HCT116 (cell line): Measurements from ENCODE around the gene UBAC2. TPM values are rescaled to one million over a fixed set of nuclear protein-coding genes. Genes with fewer than 3 reads are reported as not detected.

Source experiments
- ATAC-seq: fragments of 200-7000 bp; cut with Tn5 transposase; 2 replicates; pipeline ENCODE4 v1.9.1; 2020; ENCODE audit warnings: mild to moderate bottlenecking, moderate library complexity
- BruUV-seq: library from RNA; stranded (reverse); fragments of 400-500 nt; replicated peaks from 2 replicates; lab custom pipeline; 2021; lab: Mats Ljungman, UMichigan
- CTCF ChIA-PET: fragments of 300-600 bp; sonication (Branson Sonifier 250); formaldehyde crosslinking; loops from one replicate; lab custom pipeline; 2021; ENCODE audit warnings: antibody characterized with exemption; lab: Charles Lee
- POLR2A ChIA-PET: fragments of 300-600, 350-600 bp; sonication (Branson Sonifier 250); formaldehyde crosslinking; loops from one replicate; lab custom pipeline; 2021; ENCODE audit warnings: antibody characterized with exemption; lab: Charles Lee
- RAD21 ChIA-PET, 2 experiments: fragments of 300-600 bp; sonication (Branson Sonifier 250); formaldehyde crosslinking; loops; one replicate each; lab custom pipeline; 2023; ENCODE audit warnings: low total read pairs in 2 of 2; ENCODE audit not compliant: uncharacterized antibody in 2 of 2, unreplicated experiment in 2 of 2, low non-redundant PET in 1 of 2; lab: Charles Lee
- DNase-seq: peaks from one replicate; pipeline ENCODE4 v3.0.0-alpha.2; 2010; ENCODE audit warnings: low read depth, low spot score
- H2AFZ ChIP-seq: fragments of 200-600 bp; shearing (Covaris generic), sonication (generic); 2 replicates; pipeline ENCODE4 v1.6.1; 2017; ENCODE audit warnings: low read depth, mixed run types, mixed read lengths, antibody characterized with exemption, low read length; ENCODE audit not compliant: poor library complexity, severe bottlenecking
- H3K27ac ChIP-seq: 2 replicates; pipeline ENCODE4 v1.5.1; 2012; ENCODE audit warnings: low read depth, low read length
- H3K27me3 ChIP-seq: fragments of 200-600 bp; sonication (generic); 2 replicates; pipeline ENCODE4 v1.6.1; 2016; ENCODE audit warnings: mixed run types, low read length, mixed read lengths; ENCODE audit not compliant: insufficient read depth
- H3K36me3 ChIP-seq, 2 experiments: fragments of 200-500 bp in 1 of 2; fragments of 200-600 bp in 1 of 2; sonication (Bioruptor generic) in 1 of 2; sonication (generic) in 1 of 2; 2 replicates each; pipeline versions ENCODE4 v1.5.1 to v1.6.1; 2014 to 2016; ENCODE audit warnings: low read length in 2 of 2, inconsistent platforms in 1 of 2, mixed read lengths in 1 of 2, mixed run types in 1 of 2; ENCODE audit not compliant: insufficient read depth in 2 of 2, control insufficient read depth in 1 of 2
- H3K4me1 ChIP-seq, 2 experiments: fragments of 200-600 bp in 1 of 2; sonication (generic) in 1 of 2; 2 replicates each; pipeline versions ENCODE4 v1.5.1 to v1.6.1; 2012 to 2017; ENCODE audit warnings: low read length in 2 of 2, inconsistent platforms in 1 of 2, mild to moderate bottlenecking in 1 of 2, mixed read lengths in 1 of 2, mixed run types in 1 of 2, moderate library complexity in 1 of 2; ENCODE audit not compliant: insufficient read depth in 2 of 2, control insufficient read depth in 1 of 2
- H3K4me2 ChIP-seq: fragments of 200-600 bp; sonication (generic); 2 replicates; pipeline ENCODE4 v1.6.1; 2017; ENCODE audit warnings: mixed run types, low read length, mixed read lengths
- H3K4me3 ChIP-seq, 2 experiments: fragments of 200-600 bp in 1 of 2; sonication (generic) in 1 of 2; replicated peaks in 1 of 2; 2 replicates each; pipeline ENCODE4 v1.5.1; 2011 to 2016; ENCODE audit warnings: low read length in 2 of 2, control low read depth in 1 of 2, low read depth in 1 of 2, mild to moderate bottlenecking in 1 of 2, mixed read lengths in 1 of 2, mixed run types in 1 of 2
- H3K79me2 ChIP-seq: fragments of 200-600 bp; sonication (generic); 2 replicates; pipeline ENCODE4 v1.6.1; 2017; ENCODE audit warnings: mild to moderate bottlenecking, mixed run types, low read length, moderate library complexity, mixed read lengths; ENCODE audit not compliant: insufficient read depth
- H3K9ac ChIP-seq: fragments of 200-600 bp; sonication (generic); 2 replicates; pipeline ENCODE4 v1.6.1; 2016; ENCODE audit warnings: low read length, mixed read lengths
- H3K9me2 ChIP-seq: fragments of 200-600 bp; sonication (generic), shearing (Covaris generic); 2 replicates; pipeline ENCODE4 v1.6.1; 2017; ENCODE audit warnings: mixed run types, mild to moderate bottlenecking, moderate library complexity; ENCODE audit not compliant: insufficient read depth
- H3K9me3 ChIP-seq, 2 experiments: fragments of 200-500 bp in 1 of 2; fragments of 200-600 bp in 1 of 2; sonication (Bioruptor generic) in 1 of 2; sonication (generic) in 1 of 2; 2 replicates each; pipeline ENCODE4 v1.6.1; 2014 to 2017; ENCODE audit warnings: low read length in 2 of 2, mixed read lengths in 2 of 2, inconsistent platforms in 1 of 2, low read depth in 1 of 2, mild to moderate bottlenecking in 1 of 2, mixed run types in 1 of 2, moderate library complexity in 1 of 2; ENCODE audit not compliant: control insufficient read depth in 1 of 2, insufficient read depth in 1 of 2
- H4K20me1 ChIP-seq: fragments of 200-600 bp; sonication (generic), shearing (Covaris generic); 2 replicates; pipeline ENCODE4 v1.6.1; 2017; ENCODE audit warnings: mixed run types, mild to moderate bottlenecking, moderate library complexity; ENCODE audit not compliant: insufficient read depth
- CEBPB ChIP-seq: IDR thresholded peaks from 2 replicates; pipeline ENCODE4 v1.6.1; 2012; ENCODE audit warnings: low read depth
- CTCF ChIP-seq, 3 experiments: fragments of 200-600 bp in 1 of 3; sonication (generic) in 1 of 3; IDR thresholded peaks in 2 of 3; conservative IDR thresholded peaks in 1 of 3; 2 replicates each; pipeline ENCODE4 v1.5.1; 2012 to 2017; ENCODE audit warnings: low read depth in 2 of 3, low read length in 2 of 3, antibody characterized with exemption in 1 of 3, borderline replicate concordance in 1 of 3, control low read depth in 1 of 3, mild to moderate bottlenecking in 1 of 3, mixed read lengths in 1 of 3, mixed run types in 1 of 3, moderate library complexity in 1 of 3; ENCODE audit not compliant: insufficient read depth in 1 of 3
- EGR1 ChIP-seq: IDR thresholded peaks from 2 replicates; pipeline ENCODE4 v1.6.1; 2012; ENCODE audit warnings: low read depth
- FOSL1 ChIP-seq: IDR thresholded peaks from 2 replicates; pipeline ENCODE4 v1.6.1; 2012; ENCODE audit warnings: low read depth
- MAX ChIP-seq: IDR thresholded peaks from 2 replicates; pipeline ENCODE4 v1.6.1; 2012
- POLR2A ChIP-seq: IDR thresholded peaks from 2 replicates; pipeline ENCODE4 v1.7.0; 2011; ENCODE audit warnings: borderline replicate concordance; ENCODE audit not compliant: insufficient read depth, insufficient read length; ENCODE audit errors: extremely low read depth
- REST ChIP-seq: IDR thresholded peaks from 2 replicates; pipeline ENCODE4 v1.6.1; 2012; ENCODE audit warnings: low read depth
- SP1 ChIP-seq: IDR thresholded peaks from 2 replicates; pipeline ENCODE4 v1.6.1; 2012; ENCODE audit warnings: low read depth
- SRF ChIP-seq: IDR thresholded peaks from 2 replicates; pipeline ENCODE4 v1.6.1; 2012; ENCODE audit warnings: low read depth
- TCF7L2 ChIP-seq: IDR thresholded peaks from 2 replicates; pipeline ENCODE4 v1.7.0; 2011; ENCODE audit warnings: borderline replicate concordance, inconsistent platforms; ENCODE audit not compliant: insufficient read depth, insufficient read length; ENCODE audit errors: extremely low read depth
- YY1 ChIP-seq: IDR thresholded peaks from 2 replicates; pipeline ENCODE4 v1.6.1; 2011; ENCODE audit warnings: low read length, low read depth, moderate library complexity, mild to moderate bottlenecking; ENCODE audit not compliant: insufficient replicate concordance; ENCODE audit errors: extremely low read depth
- intact Hi-C: fragments of 100-400 bp; cut with micrococcal nuclease; formaldehyde crosslinking; loops from 2 replicates; pipeline ENCODE4 v1.10.0; 2022
- total RNA-seq: library from RNA; stranded (reverse); gene quantifications from one replicate; pipeline ENCODE4 v1.2.1, GENCODE V29; 2021; ENCODE audit not compliant: unreplicated experiment

UBAC2 gene
- total RNA-seq, 1 experiment from 2014 or later: 67.4 TPM

GRCh38 chr13:99224021-99224420 is 23.4 kb downstream of the UBAC2 start:
- no peaks in the 10 kb centered on the region for H3K36me3 ChIP-seq
- intact Hi-C loops: no loop called here
- no peak overlapping the region for H3K27ac ChIP-seq
- H3K27me3 ChIP-seq: no peaks in the 10 kb centered on the region
- ChIA-PET CTCF (no interaction called here), RAD21 (no interaction called here), POLR2A (no interaction called here)
- no peaks in the 10 kb centered on the region for H3K9me2 ChIP-seq
- H3K79me2 ChIP-seq: peaks cover 97% of the 10 kb centered on the region
- DNase-seq (no peak), ATAC-seq (no peak)
- no peak overlapping the region for H3K9ac ChIP-seq
- peaks cover 6 to 10% of the 10 kb centered on the region in 2 experiments; a peak in 3 of 4 replicates for H3K4me1 ChIP-seq
- H3K9me3 ChIP-seq: no peaks in the 10 kb centered on the region
- peaks cover 17% of the 10 kb centered on the region; the same call in 1 of the 2 replicates for H4K20me1 ChIP-seq
- TF ChIP-seq MAX (no peak), YY1 (no peak), CTCF (IDR thresholded peaks at IDR 0.05 in 2 of 3, conservative IDR thresholded peaks at IDR 0.05 in 1 of 3; ENCODE audit: borderline replicate concordance in 1 of 3, insufficient read depth in 1 of 3, low read depth in 2 of 3, low read length in 2 of 3) (no peak), SP1 (no peak), TCF7L2 (no peak), SRF (no peak), CEBPB (no peak), POLR2A (no peak), EGR1 (no peak), REST (no peak), FOSL1 (no peak)
- H2AFZ ChIP-seq: no peak overlapping the region
- no TSS peak for BruUV-seq
- H3K4me3 ChIP-seq: no peak overlapping the region
- H3K4me2 ChIP-seq: no peak overlapping the region
